ENCODE measurements around the gene SLU7.
A peak's percentile ranks its signal among the peaks of the same experiment; 100 is the strongest.
"Not testable (repeated sequence)": the region's sequence is repeated elsewhere in the genome, so short reads cannot be mapped to it uniquely, and the experiment has no call there.

The SLU7 gene

GRCh38 chr5:160450164-160450932, 31.5 kb upstream of the SLU7 start:
- no peak for DNase-seq (ENCODE audit: low read depth)

GRCh38 chr5:160449458-160449857, 30.6 kb upstream of the SLU7 start:
- no peak for DNase-seq (ENCODE audit: low read depth)

- no peak for DNase-seq (ENCODE audit: low read depth)
These were observed 30.0 kb upstream of the SLU7 start for GRCh38 chr5:160448886-160449285.

- DNase-seq (ENCODE audit: low read depth) = no peak
These were observed 26.9 kb upstream of the SLU7 start for GRCh38 chr5:160445751-160446150.

GRCh38 chr5:160445132-160445531, 26.3 kb upstream of the SLU7 start:
- no peak for DNase-seq (ENCODE audit: low read depth)

- no peak for DNase-seq (ENCODE audit: low read depth)
These were observed 25.5 kb upstream of the SLU7 start for GRCh38 chr5:160444407-160444806.

GRCh38 chr5:160442824-160443431, 24.0 kb upstream of the SLU7 start:
- no peak for DNase-seq (ENCODE audit: low read depth)

GRCh38 chr5:160441311-160441781, 22.5 kb upstream of the SLU7 start:
- no peak for DNase-seq (ENCODE audit: low read depth)

GRCh38 chr5:160439205-160439600, 20.3 kb upstream of the SLU7 start:
- DNase-seq (ENCODE audit: low read depth) = peak; percentile 91

GRCh38 chr5:160438316-160439204, 19.7 kb upstream of the SLU7 start:
- peak; percentile 42 for DNase-seq (ENCODE audit: low read depth)

- DNase-seq (ENCODE audit: low read depth) = no peak
These were observed 18.4 kb upstream of the SLU7 start for GRCh38 chr5:160437271-160437670.

GRCh38 chr5:160436661-160437060, 17.8 kb upstream of the SLU7 start:
- DNase-seq (ENCODE audit: low read depth) = not testable (repeated sequence)

- DNase-seq (ENCODE audit: low read depth) = no peak
These were observed 17.1 kb upstream of the SLU7 start for GRCh38 chr5:160436017-160436416.

GRCh38 chr5:160435532-160435931, 16.7 kb upstream of the SLU7 start:
- DNase-seq (ENCODE audit: low read depth) = no peak

GRCh38 chr5:160434022-160434531, 15.2 kb upstream of the SLU7 start:
- no peak for DNase-seq (ENCODE audit: low read depth)

- DNase-seq (ENCODE audit: low read depth) = no peak
These were observed 13.9 kb upstream of the SLU7 start for GRCh38 chr5:160432787-160433186.

- DNase-seq (ENCODE audit: low read depth) = no peak
These were observed 13.3 kb upstream of the SLU7 start for GRCh38 chr5:160432196-160432595.

- DNase-seq (ENCODE audit: low read depth) = no peak
These were observed 8.7 kb upstream of the SLU7 start for GRCh38 chr5:160427607-160428006.

- DNase-seq (ENCODE audit: low read depth) = no peak
These were observed 4.2 kb upstream of the SLU7 start for GRCh38 chr5:160423099-160423498.

GRCh38 chr5:160421625-160422258, 2.9 kb upstream of the SLU7 start, which contains the start of gene PTTG1:
Gene PTTG1, plus strand, starts transcription at chr5:160421855. Its CDS starts 458 bp downstream, at chr5:160422313.
- peak; percentile 83 for DNase-seq (ENCODE audit: low read depth)

- no peak for DNase-seq (ENCODE audit: low read depth)
These were observed 1.4 kb upstream of the SLU7 start for GRCh38 chr5:160420331-160420610.
